Measurements from ENCODE around the gene ZNF862.

ZNF862 gene

DNA sequence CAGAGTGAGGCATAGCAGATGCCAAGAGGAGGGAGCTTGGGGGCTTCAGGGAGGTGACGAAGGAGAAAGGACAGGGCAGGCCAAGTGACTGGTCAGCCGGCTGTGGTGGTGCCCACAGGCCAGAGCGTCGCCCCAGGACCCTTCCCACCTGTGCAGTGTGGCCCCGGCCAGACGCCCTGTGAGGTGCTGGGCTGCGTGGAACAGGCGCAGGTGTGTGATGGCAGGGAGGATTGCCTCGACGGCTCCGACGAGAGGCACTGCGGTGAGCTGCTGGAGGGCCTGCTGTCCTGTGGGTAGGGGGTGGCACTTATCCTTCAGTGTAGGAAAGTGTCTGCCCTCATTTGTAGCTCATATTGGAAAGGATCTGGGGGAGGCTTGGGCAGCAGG is 38.0 kb upstream of the ZNF862 start:
- TF ChIP-seq, protein P1, sequence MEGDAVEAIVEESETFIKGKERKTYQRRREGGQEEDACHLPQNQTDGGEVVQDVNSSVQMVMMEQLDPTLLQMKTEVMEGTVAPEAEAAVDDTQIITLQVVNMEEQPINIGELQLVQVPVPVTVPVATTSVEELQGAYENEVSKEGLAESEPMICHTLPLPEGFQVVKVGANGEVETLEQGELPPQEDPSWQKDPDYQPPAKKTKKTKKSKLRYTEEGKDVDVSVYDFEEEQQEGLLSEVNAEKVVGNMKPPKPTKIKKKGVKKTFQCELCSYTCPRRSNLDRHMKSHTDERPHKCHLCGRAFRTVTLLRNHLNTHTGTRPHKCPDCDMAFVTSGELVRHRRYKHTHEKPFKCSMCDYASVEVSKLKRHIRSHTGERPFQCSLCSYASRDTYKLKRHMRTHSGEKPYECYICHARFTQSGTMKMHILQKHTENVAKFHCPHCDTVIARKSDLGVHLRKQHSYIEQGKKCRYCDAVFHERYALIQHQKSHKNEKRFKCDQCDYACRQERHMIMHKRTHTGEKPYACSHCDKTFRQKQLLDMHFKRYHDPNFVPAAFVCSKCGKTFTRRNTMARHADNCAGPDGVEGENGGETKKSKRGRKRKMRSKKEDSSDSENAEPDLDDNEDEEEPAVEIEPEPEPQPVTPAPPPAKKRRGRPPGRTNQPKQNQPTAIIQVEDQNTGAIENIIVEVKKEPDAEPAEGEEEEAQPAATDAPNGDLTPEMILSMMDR (IDR thresholded peaks at IDR 0.05; ENCODE audit: insufficient read depth, low read depth, low read length, missing control alignments): no peak
- no peak for DNase-seq (ENCODE audit: low read depth)

GRCh38 chr7:149801002-149801566 is 37.1 kb upstream of the ZNF862 start:
- H3K4me3 ChIP-seq (ENCODE audit: low read depth, low read length): no peak overlapping the region
- TF ChIP-seq, protein P1 (IDR thresholded peaks at IDR 0.05; ENCODE audit: insufficient read depth, low read depth, low read length, missing control alignments): no peak
- no peak for DNase-seq (ENCODE audit: low read depth)

More for the DNA sequence above, 38.0 kb upstream of the ZNF862 start:
- no peak overlapping the region for H3K4me3 ChIP-seq (ENCODE audit: low read depth, low read length)

GRCh38 chr7:149801816-149802215 is 36.4 kb upstream of the ZNF862 start:
- no peak overlapping the region for H3K4me3 ChIP-seq (ENCODE audit: low read depth, low read length)
- no peak for DNase-seq (ENCODE audit: low read depth)
- TF ChIP-seq, protein P1 (IDR thresholded peaks at IDR 0.05; ENCODE audit: insufficient read depth, low read depth, low read length, missing control alignments): no peak

- H3K4me3 ChIP-seq (ENCODE audit: low read depth, low read length): no peak overlapping the region
- TF ChIP-seq, protein P1 (IDR thresholded peaks at IDR 0.05; ENCODE audit: insufficient read depth, low read depth, low read length, missing control alignments): no peak
- no peak for DNase-seq (ENCODE audit: low read depth)
Observed at GRCh38 chr7:149802966-149803365, 35.2 kb upstream of the ZNF862 start.

GRCh38 chr7:149803551-149804074 is 34.6 kb upstream of the ZNF862 start:
- TF ChIP-seq, protein P1 (IDR thresholded peaks at IDR 0.05; ENCODE audit: insufficient read depth, low read depth, low read length, missing control alignments): no peak
- H3K4me3 ChIP-seq (ENCODE audit: low read depth, low read length): no peak overlapping the region
- no peak for DNase-seq (ENCODE audit: low read depth)

- no peak overlapping the region for H3K4me3 ChIP-seq (ENCODE audit: low read depth, low read length)
- TF ChIP-seq, protein P1 (IDR thresholded peaks at IDR 0.05; ENCODE audit: insufficient read depth, low read depth, low read length, missing control alignments): no peak
Observed at GRCh38 chr7:149804106-149804505, 34.1 kb upstream of the ZNF862 start.

DNA sequence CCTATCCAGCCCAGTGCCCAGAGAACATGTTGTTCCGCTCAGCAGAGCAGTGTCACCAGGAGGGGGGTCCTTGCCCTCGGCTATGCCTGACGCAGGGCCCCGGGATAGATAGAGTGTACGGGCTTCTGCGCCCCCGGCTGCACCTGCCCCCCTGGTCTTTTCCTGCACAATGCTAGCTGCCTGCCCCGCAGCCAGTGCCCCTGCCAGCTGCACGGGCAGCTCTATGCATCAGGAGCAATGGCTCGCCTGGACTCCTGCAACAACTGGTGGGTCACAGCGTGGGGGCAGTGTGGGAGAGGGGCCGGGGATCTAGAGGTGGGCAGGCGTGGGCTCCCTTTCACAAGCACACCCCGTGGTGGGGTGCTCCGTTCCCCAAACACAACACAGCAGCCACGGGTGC is 31.4 kb upstream of the ZNF862 start:
- no peak overlapping the region for H3K4me3 ChIP-seq (ENCODE audit: low read depth, low read length)
- DNase-seq (ENCODE audit: low read depth): no peak
- TF ChIP-seq, protein P1 (IDR thresholded peaks at IDR 0.05; ENCODE audit: insufficient read depth, low read depth, low read length, missing control alignments): no peak

More at GRCh38 chr7:149804106-149804505, 34.1 kb upstream of the ZNF862 start:
- DNase-seq (ENCODE audit: low read depth): no peak
